Nephron progenitor cell (in vitro differentiated cells): ENCODE measurements around the gene EVL.

ENCODE experiments used
- DNase-seq: peaks from one replicate; pipeline ENCODE4 v3.0.0; 2021
- H3K27ac Mint-ChIP-seq: 2 replicates; pipeline ENCODE4 v1.8.0; 2021; ENCODE audit warnings: mild to moderate bottlenecking, moderate library complexity, mixed read lengths
- H3K27me3 Mint-ChIP-seq: 2 replicates; pipeline ENCODE4 v1.8.0; 2021; ENCODE audit warnings: mild to moderate bottlenecking, low read depth, mixed read lengths; ENCODE audit not compliant: poor library complexity
- H3K36me3 Mint-ChIP-seq: 2 replicates; pipeline ENCODE4 v1.8.0; 2021; ENCODE audit warnings: low read depth, mixed read lengths
- H3K4me1 Mint-ChIP-seq: 2 replicates; pipeline ENCODE4 v1.8.0; 2021; ENCODE audit warnings: mixed read lengths
- H3K4me3 Mint-ChIP-seq: 2 replicates; pipeline ENCODE4 v1.8.0; 2021; ENCODE audit warnings: mild to moderate bottlenecking, moderate library complexity, mixed read lengths
- H3K9me3 Mint-ChIP-seq: 2 replicates; pipeline ENCODE4 v1.8.0; 2021; ENCODE audit warnings: mild to moderate bottlenecking, moderate library complexity, mixed read lengths
- CTCF ChIP-seq: fragments of 200-600 bp; sonication (generic); IDR thresholded peaks from 2 replicates; pipeline ENCODE4 v1.5.0; 2021; ENCODE audit warnings: antibody characterized with exemption

The EVL gene

DNA sequence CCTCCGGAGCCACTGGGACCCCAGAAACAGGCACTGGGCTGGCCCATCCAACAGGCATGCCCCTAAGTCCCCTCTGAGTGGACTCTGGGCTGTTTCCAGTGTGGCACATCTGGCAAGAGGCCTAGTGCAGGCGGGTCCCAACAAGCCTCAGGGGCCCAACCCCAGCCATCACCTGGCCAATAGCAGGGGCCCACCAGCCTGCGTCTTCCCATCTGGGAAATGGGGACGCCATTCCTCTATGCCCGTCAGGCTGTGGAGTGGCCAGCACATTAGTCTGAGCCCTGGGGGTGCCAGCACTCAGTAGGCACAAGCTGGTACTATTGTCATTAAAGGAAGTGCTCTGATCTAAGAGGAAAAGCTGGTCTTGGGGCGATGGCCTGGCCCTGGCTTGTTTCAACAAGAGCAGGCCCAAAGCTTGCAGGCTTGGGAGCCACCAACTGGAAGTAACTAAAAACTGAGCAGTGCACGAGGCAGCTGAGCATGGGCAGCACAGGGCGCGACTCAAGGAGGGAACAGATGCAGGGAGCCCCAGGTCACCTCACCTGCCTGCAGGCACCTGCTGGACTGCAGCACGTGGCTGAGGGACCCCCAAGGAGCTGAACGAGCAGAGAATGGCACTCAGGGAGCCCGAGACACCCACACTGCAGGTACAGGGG is 85.8 kb downstream of the EVL start:
- Mint-ChIP-seq H3K27ac (no peak overlapping the region), H3K9me3 (peaks cover 13% of the 10 kb centered on the region), H3K4me3 (no peak overlapping the region), H3K36me3 (no peaks in the 10 kb centered on the region), H3K4me1 (peaks cover 12% of the 10 kb centered on the region), H3K27me3 (peaks cover 23% of the 10 kb centered on the region)
- no peak for DNase-seq
- no peak for TF ChIP-seq CTCF

DNA sequence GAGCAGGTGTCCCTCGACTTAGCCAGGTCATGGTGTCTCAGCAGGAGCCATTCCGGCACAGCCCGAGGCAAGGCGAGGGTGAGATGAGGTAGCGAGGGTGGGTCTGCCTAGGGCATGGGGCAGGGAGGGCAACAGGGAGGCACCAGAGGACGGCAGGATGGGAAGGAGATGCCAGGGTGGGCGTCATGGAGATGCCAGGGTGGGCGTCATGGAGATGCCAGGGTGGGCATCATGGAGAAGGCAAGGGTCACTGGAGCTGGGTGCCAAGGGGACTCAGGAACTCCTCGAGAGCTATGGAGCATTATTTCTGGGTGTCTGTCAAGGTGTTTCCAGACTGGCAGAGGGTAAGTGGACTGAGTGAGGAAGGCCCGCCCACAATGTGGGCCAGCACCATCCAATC is 86.9 kb downstream of the EVL start:
- H3K4me3 Mint-ChIP-seq, result no peak overlapping the region
- H3K4me1 Mint-ChIP-seq, result peaks cover 18% of the 10 kb centered on the region
- H3K27ac Mint-ChIP-seq, result no peak overlapping the region
- peaks cover 33% of the 10 kb centered on the region for H3K27me3 Mint-ChIP-seq
- H3K36me3 Mint-ChIP-seq, result no peaks in the 10 kb centered on the region
- peaks cover 13% of the 10 kb centered on the region for H3K9me3 Mint-ChIP-seq
- DNase-seq, result no peak
- no peak for TF ChIP-seq CTCF

- no peak overlapping the region for H3K27ac Mint-ChIP-seq
- peaks cover 48% of the 10 kb centered on the region for H3K27me3 Mint-ChIP-seq
- H3K4me3 Mint-ChIP-seq, result no peak overlapping the region
- no peaks in the 10 kb centered on the region for H3K36me3 Mint-ChIP-seq
- peaks cover 13% of the 10 kb centered on the region for H3K9me3 Mint-ChIP-seq
- no peak for TF ChIP-seq CTCF
- H3K4me1 Mint-ChIP-seq, result peaks cover 18% of the 10 kb centered on the region
- no peak for DNase-seq
Measured at GRCh38 chr14:100153560-100153959, 88.3 kb downstream of the EVL start.

DNA sequence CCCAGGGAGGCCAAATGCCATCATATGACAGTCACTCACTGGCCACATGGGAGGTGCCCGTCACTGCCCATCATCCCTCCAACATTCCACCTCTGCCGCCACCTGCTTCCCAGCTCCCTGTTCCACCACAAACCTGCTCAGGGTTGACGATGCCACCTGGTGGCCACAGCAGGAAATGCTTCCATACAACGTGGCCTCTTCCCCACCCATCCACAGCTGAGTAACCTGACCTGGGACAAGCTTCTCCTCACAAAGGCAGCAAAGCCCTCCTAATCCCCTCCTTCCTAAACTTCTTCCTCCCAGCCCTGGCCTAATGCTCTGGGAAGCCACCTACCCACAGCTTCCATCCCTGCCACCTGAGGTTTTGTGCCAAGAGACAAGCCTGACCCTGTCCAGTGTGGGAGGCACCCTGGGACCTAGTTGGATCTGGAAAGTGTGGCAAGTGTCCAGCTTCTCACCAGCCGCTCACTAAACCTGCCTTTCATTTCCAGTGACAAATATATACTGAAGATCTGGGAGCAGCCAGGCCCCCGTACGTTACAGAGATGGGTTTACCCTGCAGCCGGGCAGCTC is 89.9 kb downstream of the EVL start:
- H3K36me3 Mint-ChIP-seq, result no peaks in the 10 kb centered on the region
- no peak overlapping the region for H3K4me3 Mint-ChIP-seq
- peaks cover 13% of the 10 kb centered on the region for H3K9me3 Mint-ChIP-seq
- H3K27me3 Mint-ChIP-seq, result peaks cover 62% of the 10 kb centered on the region
- H3K4me1 Mint-ChIP-seq, result peaks cover 18% of the 10 kb centered on the region
- DNase-seq, result peak; percentile 44
- peak; percentile 50 for TF ChIP-seq CTCF
- peak overlapping the region; percentile 74 for H3K27ac Mint-ChIP-seq

DNA sequence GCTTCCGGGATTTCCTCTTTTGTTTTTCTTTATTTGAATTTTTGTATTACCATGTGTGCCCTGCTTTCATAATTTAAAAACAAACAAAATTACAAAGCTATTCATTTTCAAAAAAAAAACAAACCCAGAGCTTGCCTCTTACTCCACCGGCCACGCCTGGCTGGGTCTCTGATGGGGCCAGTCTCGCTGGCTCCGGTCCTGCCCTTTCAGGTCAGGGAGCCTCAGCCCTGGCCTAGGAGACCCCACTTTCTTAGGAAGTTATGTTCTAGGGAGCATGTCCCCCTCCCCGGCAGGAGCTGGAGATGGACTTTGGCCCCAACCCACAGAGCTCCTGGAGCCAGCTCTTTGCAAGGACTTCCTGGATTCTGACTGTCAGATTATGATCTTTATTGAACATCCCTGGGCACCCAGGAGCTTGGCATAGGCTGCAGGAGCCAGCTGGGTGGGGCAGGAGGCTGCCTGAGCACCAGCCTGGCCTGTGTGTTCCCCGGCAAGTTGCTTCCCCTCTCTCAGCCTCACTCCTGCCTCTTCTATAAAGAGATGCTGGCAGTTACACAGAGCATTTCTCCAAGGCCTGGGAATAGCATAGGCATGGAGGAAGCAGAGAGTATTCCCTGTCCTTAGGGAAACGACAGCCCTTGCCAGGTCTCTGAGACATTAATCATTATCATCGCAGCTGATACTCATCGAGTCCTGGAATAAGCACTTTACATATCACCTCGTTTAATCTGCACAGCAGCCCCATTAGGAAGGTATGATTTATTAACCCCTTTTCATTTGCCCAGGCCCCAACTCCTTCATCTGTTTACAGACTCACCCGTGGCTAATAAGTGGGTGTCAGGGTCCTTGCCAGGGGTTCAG is 90.8 kb downstream of the EVL start:
- H3K27ac Mint-ChIP-seq, result peak overlapping the region; percentile 74
- peaks cover 18% of the 10 kb centered on the region for H3K4me1 Mint-ChIP-seq
- no peak for TF ChIP-seq CTCF
- peaks cover 71% of the 10 kb centered on the region for H3K27me3 Mint-ChIP-seq
- peaks cover 13% of the 10 kb centered on the region for H3K9me3 Mint-ChIP-seq
- H3K36me3 Mint-ChIP-seq, result no peaks in the 10 kb centered on the region
- peak; percentile 36 for DNase-seq
- peak overlapping the region; percentile 30 for H3K4me3 Mint-ChIP-seq
